ENCODE measurements around the gene RSPO1. TPM values are rescaled to one million over a fixed set of nuclear protein-coding genes. Genes with fewer than 3 reads are reported as not detected.

The RSPO1 gene
- total and polyA plus RNA-seq, 2 of the 4 experiments (the other 2 are of a cell fraction), result not detected

DNA sequence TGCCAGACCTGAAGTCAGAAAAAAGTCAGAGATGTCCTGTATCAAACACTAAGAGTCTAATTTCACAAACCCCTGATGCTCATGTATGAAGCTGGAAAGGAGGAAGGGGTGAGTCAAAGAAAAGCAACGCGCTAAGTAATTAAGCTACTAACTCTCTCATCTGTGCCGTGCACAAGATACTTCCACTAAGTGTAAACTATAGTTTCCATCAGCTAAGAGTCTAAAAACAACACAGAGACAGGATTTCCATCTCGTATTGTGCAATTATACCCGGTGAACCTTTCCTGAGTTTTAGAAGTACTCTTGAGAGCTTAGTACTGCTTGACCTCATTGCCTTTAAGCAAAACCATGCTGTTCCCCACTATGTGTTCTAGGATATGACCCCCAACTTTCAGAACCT, 59.0 kb downstream of the RSPO1 start:
- Histone ChIP-seq H3K4me1 (ENCODE audit: control insufficient read depth, insufficient read depth, low read length) (peaks cover 14% of the 10 kb centered on the region), H3K14ac (replicated peaks; ENCODE audit: low read depth, low read length) (peak overlapping the region; percentile 56), H2BK20ac (ENCODE audit: low read depth, low read length) (peak overlapping the region; percentile 62; the same call in 1 of the 2 replicates), H4K91ac (ENCODE audit: insufficient read depth, low read depth, low read length) (peak overlapping the region; percentile 42), H3K56ac (ENCODE audit: extremely low read depth, insufficient read depth, low read length) (peak overlapping the region; percentile 46), H2AK9ac (replicated peaks; ENCODE audit: low read depth, low read length, poor library complexity) (no peak overlapping the region), H3K9me3 (ENCODE audit: control insufficient read depth, insufficient read depth, low read length) (no peaks in the 10 kb centered on the region), H4K8ac (ENCODE audit: low read depth in 2 of 2, low read length in 2 of 2) (peak overlapping the region; percentile 4 to 49; a peak in 3 of 4 replicates), H3K18ac (ENCODE audit: low read depth, low read length) (peak overlapping the region; percentile 69; the same call in 1 of the 2 replicates), H3K27me3 (ENCODE audit: control insufficient read depth, insufficient read depth, low read length) (no peaks in the 10 kb centered on the region), H3K79me1 (ENCODE audit: low read depth in 1 of 2, low read length in 2 of 2) (peaks cover 4 to 46% of the 10 kb centered on the region in 2 experiments; a peak in 3 of 4 replicates), H4K20me1 (ENCODE audit: insufficient read depth, low read length) (peaks cover 15% of the 10 kb centered on the region), H3K9ac (ENCODE audit: low read depth, low read length) (no peak overlapping the region; the same call in 1 of the 2 replicates), H3K4ac (ENCODE audit: low read depth, low read length) (peak overlapping the region; percentile 78), H3K4me3 (ENCODE audit: insufficient read depth, low read depth, low read length) (no peak overlapping the region), H3K27ac (ENCODE audit: insufficient read depth, low read length) (peak overlapping the region; percentile 71), H2BK120ac (ENCODE audit: low read depth, low read length) (peak overlapping the region; percentile 49), H2AFZ (replicated peaks; ENCODE audit: low read length, poor library complexity) (no peak overlapping the region), H3K36me3 (ENCODE audit: control insufficient read depth, insufficient read depth, low read length) (peaks cover 44% of the 10 kb centered on the region), H3K23ac (ENCODE audit: low read depth, low read length) (no peak overlapping the region; the same call in 1 of the 2 replicates), H4K5ac (ENCODE audit: low read depth, low read length) (peak overlapping the region; percentile 54; the same call in 1 of the 2 replicates), H2AK5ac (ENCODE audit: low read depth, low read length) (peak overlapping the region; percentile 11), H2BK15ac (ENCODE audit: low read depth, low read length) (peak overlapping the region; percentile 26; the same call in 2 of the 3 replicates), H3K9me1 (ENCODE audit: insufficient read depth, low read length) (peaks cover 2% of the 10 kb centered on the region; the same call in 1 of the 2 replicates), H2BK5ac (ENCODE audit: low read depth, low read length, poor library complexity, severe bottlenecking) (peak overlapping the region; percentile 86), H3K4me2 (ENCODE audit: low read depth, low read length) (peak overlapping the region; percentile 67; the same call in 1 of the 2 replicates)
- intact Hi-C loops (cut with micrococcal nuclease) (loop anchor here (10.0 kb wide), 1 partner anchor 121 kb away; no protein-coding TSS in a partner anchor), dilution Hi-C loops (cut with HindIII; ENCODE audit: low sequenced_read_pairs, unreplicated experiment) (no loop called here), in situ Hi-C loops (cut with MboI; ENCODE audit: low sequenced_read_pairs) (loop anchor here (25.0 kb wide), 1 partner anchor 437 kb away; the partner anchor contains the start of genes FHL3 and UTP11)
- BruUV-seq (replicated peaks), result no TSS peak
- ATAC-seq (ENCODE audit: low read depth), result peak; percentile 9
- CTCF ChIA-PET, result no interaction called here
- TF ChIP-seq, protein P1, sequence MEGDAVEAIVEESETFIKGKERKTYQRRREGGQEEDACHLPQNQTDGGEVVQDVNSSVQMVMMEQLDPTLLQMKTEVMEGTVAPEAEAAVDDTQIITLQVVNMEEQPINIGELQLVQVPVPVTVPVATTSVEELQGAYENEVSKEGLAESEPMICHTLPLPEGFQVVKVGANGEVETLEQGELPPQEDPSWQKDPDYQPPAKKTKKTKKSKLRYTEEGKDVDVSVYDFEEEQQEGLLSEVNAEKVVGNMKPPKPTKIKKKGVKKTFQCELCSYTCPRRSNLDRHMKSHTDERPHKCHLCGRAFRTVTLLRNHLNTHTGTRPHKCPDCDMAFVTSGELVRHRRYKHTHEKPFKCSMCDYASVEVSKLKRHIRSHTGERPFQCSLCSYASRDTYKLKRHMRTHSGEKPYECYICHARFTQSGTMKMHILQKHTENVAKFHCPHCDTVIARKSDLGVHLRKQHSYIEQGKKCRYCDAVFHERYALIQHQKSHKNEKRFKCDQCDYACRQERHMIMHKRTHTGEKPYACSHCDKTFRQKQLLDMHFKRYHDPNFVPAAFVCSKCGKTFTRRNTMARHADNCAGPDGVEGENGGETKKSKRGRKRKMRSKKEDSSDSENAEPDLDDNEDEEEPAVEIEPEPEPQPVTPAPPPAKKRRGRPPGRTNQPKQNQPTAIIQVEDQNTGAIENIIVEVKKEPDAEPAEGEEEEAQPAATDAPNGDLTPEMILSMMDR (conservative IDR thresholded peaks at IDR 0.05; ENCODE audit: low read depth, low read length), result no peak
- peak; percentile 87 for TF ChIP-seq CEBPB (IDR thresholded peaks at IDR 0.05; ENCODE audit: low read depth, low read length)
- POLR2A ChIA-PET (ENCODE audit: unreplicated experiment), result no interaction called here
- DNase-seq, result peak; percentile 28
- no CpG with 5 or more reads among the region's 5 CpGs for WGBS, 2 experiments (ENCODE audit: extremely low coverage in 2 of 2, insufficient read length in 1 of 2)

All from IMR-90 (cell line).